Fibroblast of skin of left quadriceps (primary cell): ENCODE results near the gene DGCR2.
"Not testable (repeated sequence)": the region's sequence is repeated elsewhere in the genome, so short reads cannot be mapped to it uniquely, and the experiment has no call there.

Experiments
- DNase-seq, 2 experiments: peaks; one replicate each; pipeline ENCODE4 v3.0.0-alpha.2; 2013; ENCODE audit warnings: low read depth in 2 of 2

DGCR2 gene

GRCh38 chr22:19030889-19031252 is 91.3 kb downstream of the DGCR2 start:
- DNase-seq, result not testable (repeated sequence)

- DNase-seq, result not testable (repeated sequence)
These were observed 91.9 kb downstream of the DGCR2 start for GRCh38 chr22:19030226-19030888.

- DNase-seq, result not testable (repeated sequence)
These were observed 92.8 kb downstream of the DGCR2 start for GRCh38 chr22:19029113-19030103.

GRCh38 chr22:19028060-19028455 is 94.2 kb downstream of the DGCR2 start:
- not testable (repeated sequence) for DNase-seq

GRCh38 chr22:19027371-19028059 is 94.7 kb downstream of the DGCR2 start:
- not testable (repeated sequence) for DNase-seq

GRCh38 chr22:19026080-19026479 is 96.1 kb downstream of the DGCR2 start:
- not testable (repeated sequence) for DNase-seq

GRCh38 chr22:19024956-19025489 is 97.2 kb downstream of the DGCR2 start:
- not testable (repeated sequence) for DNase-seq

GRCh38 chr22:19023931-19024330 is 98.3 kb downstream of the DGCR2 start:
- not testable (repeated sequence) for DNase-seq

- no peak for DNase-seq
These were observed 99.5 kb downstream of the DGCR2 start for GRCh38 chr22:19022755-19023154.

GRCh38 chr22:19019679-19020032 is 102.6 kb downstream of the DGCR2 start:
- DNase-seq, result no peak

- no peak for DNase-seq
These were observed 103.1 kb downstream of the DGCR2 start for GRCh38 chr22:19019029-19019678.

- DNase-seq, result no peak
These were observed 104.0 kb downstream of the DGCR2 start for GRCh38 chr22:19018256-19018655.

- DNase-seq, result no peak
These were observed 106.0 kb downstream of the DGCR2 start for GRCh38 chr22:19016081-19016766.

GRCh38 chr22:19014886-19015285 is 107.3 kb downstream of the DGCR2 start:
- no peak for DNase-seq

GRCh38 chr22:19013881-19014598 is 108.2 kb downstream of the DGCR2 start:
- not testable (repeated sequence) for DNase-seq

- DNase-seq, result not testable (repeated sequence)
These were observed 108.8 kb downstream of the DGCR2 start for GRCh38 chr22:19013411-19013810.

- DNase-seq, result no peak
These were observed 109.8 kb downstream of the DGCR2 start for GRCh38 chr22:19012308-19012986.

GRCh38 chr22:19011611-19012010 is 110.6 kb downstream of the DGCR2 start:
- not testable (repeated sequence) for DNase-seq

- DNase-seq, result no peak
These were observed 111.1 kb downstream of the DGCR2 start for GRCh38 chr22:19011075-19011474.

- DNase-seq, result no peak
These were observed 116.3 kb downstream of the DGCR2 start for GRCh38 chr22:19005905-19006304.
